Cardiac fibroblast (primary cell): Measurements from ENCODE around the gene ANKRD18B.
"Not testable (repeated sequence)": the region's sequence is repeated elsewhere in the genome, so short reads cannot be mapped to it uniquely, and the experiment has no call there.

Source experiments
- DNase-seq, 2 donors: peaks; one replicate each; pipeline versions ENCODE4 v3.0.0 to v3.0.0-alpha.2; 2010; ENCODE audit warnings: low read depth in 2 of 2
- H3K4me3 ChIP-seq, 2 donors: replicated peaks in 1 of 2; 1 replicate in 1 of 2; 2 replicates in 1 of 2; pipeline ENCODE4 v1.5.1; 2011; ENCODE audit warnings: low read depth in 2 of 2, low read length in 2 of 2, mild to moderate bottlenecking in 2 of 2, moderate library complexity in 1 of 2
- TF ChIP-seq, protein P1 (sequence below): IDR thresholded peaks from one replicate; pipeline ENCODE4 v1.5.1; 2011; ENCODE audit warnings: low read depth, mild to moderate bottlenecking, low read length, inconsistent platforms

ANKRD18B gene

GRCh38 chr9:33586128-33586527 is 62.1 kb downstream of the ANKRD18B start:
- H3K4me3 ChIP-seq, DNase-seq: not testable (repeated sequence)

- DNase-seq, H3K4me3 ChIP-seq: not testable (repeated sequence)
These were observed 63.7 kb downstream of the ANKRD18B start for GRCh38 chr9:33587799-33588198.

GRCh38 chr9:33588876-33589275 is 64.8 kb downstream of the ANKRD18B start:
- H3K4me3 ChIP-seq, DNase-seq: not testable (repeated sequence)

DNA sequence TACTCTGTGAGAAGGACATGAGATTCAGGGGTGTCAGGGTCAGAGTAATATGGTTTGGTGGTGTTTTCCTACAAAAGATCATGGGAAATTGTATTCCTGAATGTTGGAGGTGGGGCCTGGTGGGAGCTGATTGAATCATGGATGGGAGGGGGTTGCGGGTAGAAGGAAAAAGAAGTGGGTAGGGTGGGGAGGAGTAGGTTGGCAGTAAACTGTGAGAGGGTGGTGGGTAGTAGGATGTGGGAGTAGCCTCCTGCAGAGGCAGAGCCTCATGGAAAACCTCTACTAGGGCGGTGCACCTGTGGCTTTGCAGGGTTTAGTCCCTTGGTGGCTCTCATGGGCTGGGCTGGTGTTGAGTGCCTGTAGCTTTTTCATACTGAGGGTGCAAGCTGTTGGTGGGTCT is 66.8 kb downstream of the ANKRD18B start:
- not testable (repeated sequence) for H3K4me3 ChIP-seq, DNase-seq

GRCh38 chr9:33596974-33597373 is 72.9 kb downstream of the ANKRD18B start:
- not testable (repeated sequence) for H3K4me3 ChIP-seq, DNase-seq

DNA sequence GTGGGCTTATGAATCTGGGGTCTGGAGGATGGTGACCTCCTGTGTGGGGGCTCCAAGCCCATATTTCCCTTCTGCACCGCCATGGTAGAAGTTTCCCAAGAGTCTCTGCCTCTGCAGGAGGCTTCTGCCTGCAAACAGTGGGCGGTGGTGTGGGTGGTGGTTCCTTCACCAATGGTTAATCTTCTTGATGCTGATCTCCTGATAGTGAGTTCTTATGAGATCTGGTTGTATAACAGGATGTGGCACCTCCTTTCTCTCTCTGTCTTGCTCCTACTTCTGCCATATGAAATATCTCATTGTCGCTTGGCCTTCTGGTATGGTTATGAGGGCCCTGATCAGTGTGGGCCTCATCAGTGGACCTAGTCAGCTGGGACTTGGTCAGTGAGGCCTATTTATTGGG is 73.3 kb downstream of the ANKRD18B start:
- not testable (repeated sequence) for DNase-seq, H3K4me3 ChIP-seq

DNA sequence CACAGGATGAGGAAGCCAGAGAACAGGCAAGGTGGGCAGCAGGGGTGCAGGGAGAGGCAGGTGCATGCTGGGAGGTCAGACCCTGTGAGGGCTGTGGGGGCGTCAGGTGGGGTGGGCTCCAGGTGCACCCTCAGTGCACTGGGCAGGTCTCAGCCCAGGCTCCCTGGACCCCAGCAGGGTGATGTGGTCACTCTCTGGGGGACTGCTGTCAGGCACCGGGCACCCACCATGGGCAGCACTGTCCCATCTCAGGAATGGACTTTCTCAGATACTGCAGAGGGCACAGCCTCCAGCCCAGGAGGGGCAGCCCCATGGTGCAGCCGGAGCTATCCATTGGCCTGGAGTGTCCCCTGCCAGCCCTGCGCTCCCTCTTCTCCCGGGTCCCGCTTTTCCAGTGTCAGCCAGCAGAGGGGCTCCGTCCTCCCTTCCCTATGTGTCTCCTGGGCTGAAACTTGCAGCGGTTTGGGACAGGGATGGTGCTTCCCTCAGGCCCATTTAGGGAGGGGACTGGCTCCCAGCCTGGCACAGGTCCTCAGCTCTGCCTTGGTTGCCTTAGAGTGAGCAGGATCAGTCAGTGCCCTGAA is 74.8 kb downstream of the ANKRD18B start:
- not testable (repeated sequence) for H3K4me3 ChIP-seq, DNase-seq

DNA sequence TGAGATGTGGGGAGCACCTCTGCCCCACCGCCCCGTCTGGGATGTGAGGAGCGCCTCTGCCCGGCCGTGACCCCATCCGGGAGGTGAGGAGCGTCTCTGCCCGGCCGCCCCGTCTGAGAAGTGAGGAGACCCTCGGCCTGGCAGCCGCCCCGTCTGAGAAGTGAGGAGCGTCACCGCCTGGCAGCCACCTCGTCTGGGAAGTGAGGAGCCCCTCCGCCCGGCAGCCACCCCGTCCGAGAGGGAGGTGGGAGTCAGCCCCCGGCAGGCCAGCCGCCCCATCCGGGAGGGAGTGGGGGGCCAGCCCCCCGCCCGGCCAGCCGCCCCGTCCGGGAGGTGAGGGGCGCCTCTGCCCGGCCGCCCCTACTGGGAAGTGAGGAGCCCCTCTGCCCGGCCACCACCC is 76.9 kb downstream of the ANKRD18B start:
- not testable (repeated sequence) for DNase-seq, H3K4me3 ChIP-seq

DNA sequence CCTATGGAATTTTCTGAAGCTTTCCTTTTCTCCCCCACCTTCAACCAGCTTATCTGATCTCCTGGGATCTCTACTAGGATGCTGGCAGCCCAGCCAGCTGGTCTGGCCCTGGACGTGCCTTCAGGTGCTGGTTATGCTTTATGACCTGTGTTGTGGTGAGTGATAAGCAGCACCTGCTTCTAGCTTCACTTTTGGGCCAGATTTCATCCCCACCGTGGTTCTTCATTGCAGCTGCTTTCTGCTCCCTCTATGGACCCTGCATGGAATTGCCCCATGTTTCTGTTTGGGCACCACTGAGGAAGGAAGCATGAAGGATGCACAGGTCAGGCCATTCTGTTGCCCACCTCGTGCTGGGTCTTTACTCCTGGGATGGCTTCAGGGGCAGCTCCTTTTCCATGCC is 80.2 kb downstream of the ANKRD18B start:
- not testable (repeated sequence) for H3K4me3 ChIP-seq
- TF ChIP-seq, protein P1, sequence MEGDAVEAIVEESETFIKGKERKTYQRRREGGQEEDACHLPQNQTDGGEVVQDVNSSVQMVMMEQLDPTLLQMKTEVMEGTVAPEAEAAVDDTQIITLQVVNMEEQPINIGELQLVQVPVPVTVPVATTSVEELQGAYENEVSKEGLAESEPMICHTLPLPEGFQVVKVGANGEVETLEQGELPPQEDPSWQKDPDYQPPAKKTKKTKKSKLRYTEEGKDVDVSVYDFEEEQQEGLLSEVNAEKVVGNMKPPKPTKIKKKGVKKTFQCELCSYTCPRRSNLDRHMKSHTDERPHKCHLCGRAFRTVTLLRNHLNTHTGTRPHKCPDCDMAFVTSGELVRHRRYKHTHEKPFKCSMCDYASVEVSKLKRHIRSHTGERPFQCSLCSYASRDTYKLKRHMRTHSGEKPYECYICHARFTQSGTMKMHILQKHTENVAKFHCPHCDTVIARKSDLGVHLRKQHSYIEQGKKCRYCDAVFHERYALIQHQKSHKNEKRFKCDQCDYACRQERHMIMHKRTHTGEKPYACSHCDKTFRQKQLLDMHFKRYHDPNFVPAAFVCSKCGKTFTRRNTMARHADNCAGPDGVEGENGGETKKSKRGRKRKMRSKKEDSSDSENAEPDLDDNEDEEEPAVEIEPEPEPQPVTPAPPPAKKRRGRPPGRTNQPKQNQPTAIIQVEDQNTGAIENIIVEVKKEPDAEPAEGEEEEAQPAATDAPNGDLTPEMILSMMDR: peak; percentile 42
- peak in 1 of 2 donors; percentile 16 for DNase-seq

DNA sequence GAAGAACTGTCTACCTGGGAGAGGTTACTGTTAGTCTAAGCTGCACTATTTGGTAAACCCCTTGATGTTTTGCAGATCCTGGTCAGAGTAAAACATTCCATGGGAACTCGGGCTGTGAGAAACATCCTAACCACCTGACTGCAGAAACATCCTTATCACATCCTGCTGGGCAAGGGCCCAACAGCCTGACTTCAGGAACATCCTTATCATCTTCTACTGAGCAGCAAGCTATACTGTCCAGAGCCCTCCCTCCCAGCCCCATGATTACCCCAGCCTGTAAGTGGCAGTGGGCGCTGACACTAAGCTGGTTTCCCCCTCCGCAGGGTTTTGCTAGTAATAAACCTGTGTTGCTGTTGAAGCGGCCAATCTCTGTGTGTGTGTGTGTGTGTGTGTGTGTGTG is 80.9 kb downstream of the ANKRD18B start:
- H3K4me3 ChIP-seq: not testable (repeated sequence)
- DNase-seq: peak in 1 of 2 donors; percentile 22

DNA sequence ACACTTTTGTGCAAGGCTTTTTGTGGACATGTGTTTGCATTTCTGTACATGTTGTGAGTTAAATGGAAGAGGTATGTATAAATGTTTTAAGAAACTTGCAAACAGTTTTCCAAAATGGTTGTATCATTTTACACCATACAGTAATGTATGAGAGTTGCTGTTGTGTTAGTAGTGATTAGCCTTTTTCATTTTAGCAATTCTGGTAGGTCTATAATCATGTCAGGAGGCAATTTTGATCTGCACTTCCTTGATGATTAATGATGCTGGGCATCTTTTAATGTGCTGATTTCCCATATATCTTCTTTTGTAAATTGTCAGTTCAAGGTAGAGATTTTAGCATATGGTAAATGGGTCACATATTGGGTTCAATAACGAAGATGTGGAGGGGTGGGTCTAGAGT is 87.3 kb downstream of the ANKRD18B start:
- no peak for DNase-seq
- TF ChIP-seq, protein P1: no peak
- no peak overlapping the region for H3K4me3 ChIP-seq

GRCh38 chr9:33612410-33612809 is 88.4 kb downstream of the ANKRD18B start:
- not testable (repeated sequence) for H3K4me3 ChIP-seq, DNase-seq
